H9 (cell line): ENCODE measurements around the gene CAND2. TPM values are rescaled to one million over a fixed set of nuclear protein-coding genes. Genes with fewer than 3 reads are reported as not detected.

Source experiments
- DNase-seq: peaks from one replicate; pipeline ENCODE4 v3.0.0-alpha.2; 2017
- H2AFZ ChIP-seq: one replicate; pipeline ENCODE4 v1.6.1; 2013; ENCODE audit warnings: mild to moderate bottlenecking, low read length, control low read depth, moderate library complexity
- H2AK5ac ChIP-seq: 2 replicates; pipeline ENCODE4 v1.6.1; 2013; ENCODE audit warnings: low read length, control low read depth, mixed read lengths; ENCODE audit not compliant: insufficient read length
- H2BK120ac ChIP-seq: one replicate; pipeline ENCODE4 v1.6.1; 2013; ENCODE audit warnings: low read depth, mild to moderate bottlenecking, low read length, control low read depth, inconsistent platforms; ENCODE audit not compliant: poor library complexity, severe bottlenecking
- H2BK12ac ChIP-seq: 2 replicates; pipeline ENCODE4 v1.6.1; 2013; ENCODE audit warnings: low read length, control low read depth, mixed read lengths, low read depth; ENCODE audit not compliant: insufficient read length
- H2BK15ac ChIP-seq: 2 replicates; pipeline ENCODE4 v1.6.1; 2013; ENCODE audit warnings: low read depth, low read length, control low read depth
- H2BK20ac ChIP-seq: one replicate; pipeline ENCODE4 v1.6.1; 2013; ENCODE audit warnings: low read depth, mild to moderate bottlenecking, low read length, control low read depth, inconsistent platforms; ENCODE audit not compliant: poor library complexity, severe bottlenecking
- H2BK5ac ChIP-seq: 2 replicates; pipeline ENCODE4 v1.6.1; 2013; ENCODE audit warnings: low read length, control low read depth, mixed read lengths; ENCODE audit not compliant: insufficient read length
- H3K14ac ChIP-seq: 2 replicates; pipeline ENCODE4 v1.6.1; 2013; ENCODE audit warnings: low read length, control low read depth; ENCODE audit not compliant: insufficient read depth
- H3K18ac ChIP-seq: 2 replicates; pipeline ENCODE4 v1.6.1; 2013; ENCODE audit warnings: low read depth, mild to moderate bottlenecking, mixed read lengths, low read length, control low read depth; ENCODE audit not compliant: insufficient read length
- H3K23ac ChIP-seq: 2 replicates; pipeline ENCODE4 v1.6.1; 2013; ENCODE audit warnings: low read length, control low read depth, mixed read lengths, low read depth; ENCODE audit not compliant: insufficient read length
- H3K23me2 ChIP-seq: 2 replicates; pipeline ENCODE4 v1.6.1; 2013; ENCODE audit warnings: low read depth, mild to moderate bottlenecking, mixed read lengths, low read length, control low read depth; ENCODE audit not compliant: insufficient read length, poor library complexity, severe bottlenecking
- H3K27ac ChIP-seq: 2 replicates; pipeline ENCODE4 v1.5.1; 2013; ENCODE audit warnings: low read length, control low read depth, mixed read lengths, low read depth; ENCODE audit not compliant: insufficient read length
- H3K27me3 ChIP-seq: 2 replicates; pipeline ENCODE4 v1.6.1; 2013; ENCODE audit warnings: low read length, control low read depth, inconsistent platforms; ENCODE audit not compliant: insufficient read depth
- H3K4ac ChIP-seq: 2 replicates; pipeline ENCODE4 v1.6.1; 2013; ENCODE audit warnings: low read depth, mild to moderate bottlenecking, control low read depth, inconsistent platforms, low read length, moderate library complexity
- H3K4me1 ChIP-seq: 2 replicates; pipeline ENCODE4 v1.6.1; 2013; ENCODE audit warnings: low read length, control low read depth, inconsistent platforms; ENCODE audit not compliant: insufficient read depth
- H3K4me2 ChIP-seq: 2 replicates; pipeline ENCODE4 v1.6.1; 2013; ENCODE audit warnings: low read length, control low read depth, mixed read lengths; ENCODE audit not compliant: insufficient read length, insufficient read depth
- H3K56ac ChIP-seq: 2 replicates; pipeline ENCODE4 v1.6.1; 2013; ENCODE audit warnings: low read depth, mild to moderate bottlenecking, mixed read lengths, low read length, control low read depth; ENCODE audit not compliant: insufficient read length
- H3K79me1 ChIP-seq: 2 replicates; pipeline ENCODE4 v1.6.1; 2013; ENCODE audit warnings: low read depth, mild to moderate bottlenecking, moderate library complexity, low read length, control low read depth, inconsistent platforms; ENCODE audit not compliant: insufficient read depth, poor library complexity, severe bottlenecking
- H3K79me2 ChIP-seq: 2 replicates; pipeline ENCODE4 v1.6.1; 2013; ENCODE audit warnings: low read length, control low read depth, inconsistent platforms; ENCODE audit not compliant: insufficient read depth
- H3K9ac ChIP-seq: 2 replicates; pipeline ENCODE4 v1.6.1; 2013; ENCODE audit warnings: low read length, control low read depth, mixed read lengths; ENCODE audit not compliant: insufficient read length; ENCODE audit errors: extremely low read depth
- H3K9me3 ChIP-seq: one replicate; pipeline ENCODE4 v1.6.1; 2013; ENCODE audit warnings: low read depth, low read length, inconsistent platforms; ENCODE audit not compliant: control insufficient read depth
- H3T11ph ChIP-seq: one replicate; pipeline ENCODE4 v1.6.1; 2013; ENCODE audit warnings: mild to moderate bottlenecking, low read length, control low read depth, inconsistent platforms
- H4K20me1 ChIP-seq: one replicate; pipeline ENCODE4 v1.6.1; 2013; ENCODE audit not compliant: control insufficient read depth, insufficient read length, insufficient read depth
- H4K5ac ChIP-seq: 2 replicates; pipeline ENCODE4 v1.6.1; 2013; ENCODE audit warnings: low read depth, mild to moderate bottlenecking, mixed read lengths, low read length, control low read depth; ENCODE audit not compliant: insufficient read length
- H4K8ac ChIP-seq: replicated peaks from 2 replicates; pipeline ENCODE4 v1.6.1; 2013; ENCODE audit warnings: low read length, control low read depth, mixed read lengths, low read depth; ENCODE audit not compliant: insufficient read length
- H4K91ac ChIP-seq: 2 replicates; pipeline ENCODE4 v1.6.1; 2013; ENCODE audit warnings: low read depth, mild to moderate bottlenecking, moderate library complexity, mixed read lengths, low read length, control low read depth; ENCODE audit not compliant: insufficient read length
- H3K27ac Mint-ChIP-seq, 3 experiments: 2 replicates in 2 of 3; 3 replicates in 1 of 3; pipeline ENCODE4 v1.8.0; 2020 to 2021; ENCODE audit warnings: mixed read lengths in 3 of 3, mild to moderate bottlenecking in 1 of 3, moderate library complexity in 1 of 3
- H3K27me3 Mint-ChIP-seq: 2 replicates; pipeline ENCODE4 v1.8.0; 2021; ENCODE audit warnings: low read depth, mild to moderate bottlenecking, moderate library complexity, mixed read lengths
- H3K36me3 Mint-ChIP-seq, 3 experiments: 2 replicates in 2 of 3; 3 replicates in 1 of 3; pipeline ENCODE4 v1.8.0; 2020 to 2021; ENCODE audit warnings: low read depth in 3 of 3, mixed read lengths in 3 of 3; ENCODE audit not compliant: insufficient read depth in 1 of 3
- H3K4me1 Mint-ChIP-seq, 2 experiments: 2 replicates each; pipeline ENCODE4 v1.8.0; 2020; ENCODE audit warnings: mixed read lengths in 2 of 2
- H3K4me3 Mint-ChIP-seq, 2 experiments: 2 replicates in 1 of 2; 3 replicates in 1 of 2; pipeline ENCODE4 v1.8.0; 2020 to 2021; ENCODE audit warnings: mild to moderate bottlenecking in 2 of 2, mixed read lengths in 2 of 2, moderate library complexity in 1 of 2
- H3K9me3 Mint-ChIP-seq, 2 experiments: 2 replicates in 1 of 2; 3 replicates in 1 of 2; pipeline ENCODE4 v1.8.0; 2020; ENCODE audit warnings: mild to moderate bottlenecking in 2 of 2, mixed read lengths in 2 of 2, moderate library complexity in 1 of 2
- WGBS: extraction: QIAGEN DNeasy Blood & Tissue Kit; methylation state at CpG from one replicate; pipeline ENCODE4 v1.1.7; 2013; ENCODE audit warnings: missing lambda C conversion rate, low lambda C conversion rate, mixed read lengths; ENCODE audit not compliant: insufficient read length; ENCODE audit errors: extremely low coverage; 5-methylcytosine and 5-hydroxymethylcytosine counted together
- total RNA-seq: library from RNA; stranded (reverse); gene quantifications from 2 replicates; pipeline ENCODE4 v1.2.1, GENCODE V29; 2021
- TF ChIP-seq, protein P1 (sequence below): fragments of 200-600 bp; sonication (generic); conservative IDR thresholded peaks from 3 replicates; pipeline ENCODE4 v1.8.0; 2021; ENCODE audit warnings: antibody characterized with exemption, mild to moderate bottlenecking

Gene CAND2
- total RNA-seq, 1 experiment from 2014 or later, result 10.7 TPM

DNA sequence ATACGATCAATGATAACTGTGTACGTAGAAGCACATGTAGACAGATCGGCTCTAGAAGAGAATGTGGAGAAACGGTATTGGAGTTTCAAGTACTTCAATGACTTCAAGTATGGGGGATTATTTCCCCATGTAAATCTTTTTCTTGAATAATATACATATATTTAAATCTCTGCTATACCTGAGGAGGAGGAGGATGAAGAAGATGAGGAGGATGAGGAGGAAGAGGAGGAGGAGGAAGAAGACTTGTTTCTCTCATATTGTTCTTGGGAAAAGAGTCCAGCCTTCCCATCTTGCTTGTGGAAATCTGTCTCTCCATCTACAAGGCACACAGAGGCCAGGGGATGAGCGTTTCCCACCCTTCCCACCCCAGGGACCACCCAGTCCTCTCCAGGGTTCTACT lies 48.0 kb upstream of the CAND2 start:
- H2BK5ac ChIP-seq, result no peak overlapping the region
- no peaks in the 10 kb centered on the region for H3K36me3 Mint-ChIP-seq
- no peak overlapping the region for H3K9ac ChIP-seq
- H3K4me2 ChIP-seq, result no peak overlapping the region
- H2BK12ac ChIP-seq, result no peak overlapping the region
- no peak overlapping the region for H2BK15ac ChIP-seq
- WGBS, result no CpG with 5 or more reads among the region's 5 CpGs
- no peak overlapping the region for H3K4ac ChIP-seq
- peaks cover 2 to 9% of the 10 kb centered on the region in 2 experiments for H3K4me1 Mint-ChIP-seq
- no peak overlapping the region for H3K27ac ChIP-seq
- no peak for DNase-seq
- no peaks in the 10 kb centered on the region for H3K79me1 ChIP-seq
- H2AFZ ChIP-seq, result no peak overlapping the region
- H3K23ac ChIP-seq, result no peak overlapping the region
- no peaks in the 10 kb centered on the region for H3K27me3 ChIP-seq
- no peak overlapping the region for H2BK20ac ChIP-seq
- TF ChIP-seq, protein P1, sequence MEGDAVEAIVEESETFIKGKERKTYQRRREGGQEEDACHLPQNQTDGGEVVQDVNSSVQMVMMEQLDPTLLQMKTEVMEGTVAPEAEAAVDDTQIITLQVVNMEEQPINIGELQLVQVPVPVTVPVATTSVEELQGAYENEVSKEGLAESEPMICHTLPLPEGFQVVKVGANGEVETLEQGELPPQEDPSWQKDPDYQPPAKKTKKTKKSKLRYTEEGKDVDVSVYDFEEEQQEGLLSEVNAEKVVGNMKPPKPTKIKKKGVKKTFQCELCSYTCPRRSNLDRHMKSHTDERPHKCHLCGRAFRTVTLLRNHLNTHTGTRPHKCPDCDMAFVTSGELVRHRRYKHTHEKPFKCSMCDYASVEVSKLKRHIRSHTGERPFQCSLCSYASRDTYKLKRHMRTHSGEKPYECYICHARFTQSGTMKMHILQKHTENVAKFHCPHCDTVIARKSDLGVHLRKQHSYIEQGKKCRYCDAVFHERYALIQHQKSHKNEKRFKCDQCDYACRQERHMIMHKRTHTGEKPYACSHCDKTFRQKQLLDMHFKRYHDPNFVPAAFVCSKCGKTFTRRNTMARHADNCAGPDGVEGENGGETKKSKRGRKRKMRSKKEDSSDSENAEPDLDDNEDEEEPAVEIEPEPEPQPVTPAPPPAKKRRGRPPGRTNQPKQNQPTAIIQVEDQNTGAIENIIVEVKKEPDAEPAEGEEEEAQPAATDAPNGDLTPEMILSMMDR, result no peak
- no peak overlapping the region for H3K27ac Mint-ChIP-seq
- no peak overlapping the region for H3K18ac ChIP-seq
- no peaks in the 10 kb centered on the region for H3K9me3 ChIP-seq
- no peak overlapping the region for H3T11ph ChIP-seq
- peaks cover 3% of the 10 kb centered on the region; the same call in 1 of the 2 replicates for H3K27me3 Mint-ChIP-seq
- H3K4me3 Mint-ChIP-seq, result no peak overlapping the region
- H4K20me1 ChIP-seq, result no peaks in the 10 kb centered on the region
- H4K5ac ChIP-seq, result no peak overlapping the region
- no peak overlapping the region for H3K14ac ChIP-seq
- no peak overlapping the region for H3K56ac ChIP-seq
- no peak overlapping the region for H2BK120ac ChIP-seq
- no peaks in the 10 kb centered on the region for H3K79me2 ChIP-seq
- no peaks in the 10 kb centered on the region for H3K23me2 ChIP-seq
- H3K9me3 Mint-ChIP-seq, result no peaks in the 10 kb centered on the region; a peak in 1 of 5 replicates
- H3K4me1 ChIP-seq, result no peaks in the 10 kb centered on the region
- no peak overlapping the region for H4K8ac ChIP-seq
- no peak overlapping the region for H2AK5ac ChIP-seq
- H4K91ac ChIP-seq, result no peak overlapping the region
